ENCODE results near the gene ZC2HC1B.
"Not testable (repeated sequence)": the region's sequence is repeated elsewhere in the genome, so short reads cannot be mapped to it uniquely, and the experiment has no call there.

Gene ZC2HC1B

GRCh38 chr6:143900358-143900757 is 36.1 kb downstream of the ZC2HC1B start:
- H3K27me3 ChIP-seq (replicated peaks; ENCODE audit: control insufficient read depth, insufficient read depth, low read length): no peaks in the 10 kb centered on the region
- TF ChIP-seq, protein P1, sequence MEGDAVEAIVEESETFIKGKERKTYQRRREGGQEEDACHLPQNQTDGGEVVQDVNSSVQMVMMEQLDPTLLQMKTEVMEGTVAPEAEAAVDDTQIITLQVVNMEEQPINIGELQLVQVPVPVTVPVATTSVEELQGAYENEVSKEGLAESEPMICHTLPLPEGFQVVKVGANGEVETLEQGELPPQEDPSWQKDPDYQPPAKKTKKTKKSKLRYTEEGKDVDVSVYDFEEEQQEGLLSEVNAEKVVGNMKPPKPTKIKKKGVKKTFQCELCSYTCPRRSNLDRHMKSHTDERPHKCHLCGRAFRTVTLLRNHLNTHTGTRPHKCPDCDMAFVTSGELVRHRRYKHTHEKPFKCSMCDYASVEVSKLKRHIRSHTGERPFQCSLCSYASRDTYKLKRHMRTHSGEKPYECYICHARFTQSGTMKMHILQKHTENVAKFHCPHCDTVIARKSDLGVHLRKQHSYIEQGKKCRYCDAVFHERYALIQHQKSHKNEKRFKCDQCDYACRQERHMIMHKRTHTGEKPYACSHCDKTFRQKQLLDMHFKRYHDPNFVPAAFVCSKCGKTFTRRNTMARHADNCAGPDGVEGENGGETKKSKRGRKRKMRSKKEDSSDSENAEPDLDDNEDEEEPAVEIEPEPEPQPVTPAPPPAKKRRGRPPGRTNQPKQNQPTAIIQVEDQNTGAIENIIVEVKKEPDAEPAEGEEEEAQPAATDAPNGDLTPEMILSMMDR (IDR thresholded peaks at IDR 0.05; ENCODE audit: insufficient read depth, low read length, poor library complexity, severe bottlenecking): no peak
- H3K4me3 ChIP-seq (replicated peaks; ENCODE audit: low read depth, low read length): no peak overlapping the region
- DNase-seq (ENCODE audit: extremely low read depth, insufficient read length): no peak
- H3K36me3 ChIP-seq (ENCODE audit: control insufficient read depth, insufficient read depth, low read length): no peaks in the 10 kb centered on the region

- TF ChIP-seq, protein P1 (IDR thresholded peaks at IDR 0.05; ENCODE audit: insufficient read depth, low read length, poor library complexity, severe bottlenecking): peak; percentile 4
- Histone ChIP-seq H3K36me3 (ENCODE audit: control insufficient read depth, insufficient read depth, low read length) (no peaks in the 10 kb centered on the region), H3K4me3 (replicated peaks; ENCODE audit: low read depth, low read length) (peak overlapping the region; percentile 16; the same call in 1 of the 2 replicates), H3K27me3 (replicated peaks; ENCODE audit: control insufficient read depth, insufficient read depth, low read length) (no peaks in the 10 kb centered on the region)
- peak; percentile 58 for DNase-seq (ENCODE audit: extremely low read depth, insufficient read length)
Measured at GRCh38 chr6:143901885-143902750, 37.8 kb downstream of the ZC2HC1B start.

GRCh38 chr6:143902827-143903226 is 38.6 kb downstream of the ZC2HC1B start:
- Histone ChIP-seq H3K36me3 (ENCODE audit: control insufficient read depth, insufficient read depth, low read length) (no peaks in the 10 kb centered on the region), H3K27me3 (replicated peaks; ENCODE audit: control insufficient read depth, insufficient read depth, low read length) (no peaks in the 10 kb centered on the region), H3K4me3 (replicated peaks; ENCODE audit: low read depth, low read length) (no peak overlapping the region; the same call in 1 of the 2 replicates)
- no peak for DNase-seq (ENCODE audit: extremely low read depth, insufficient read length)
- TF ChIP-seq, protein P1 (IDR thresholded peaks at IDR 0.05; ENCODE audit: insufficient read depth, low read length, poor library complexity, severe bottlenecking): no peak

DNA sequence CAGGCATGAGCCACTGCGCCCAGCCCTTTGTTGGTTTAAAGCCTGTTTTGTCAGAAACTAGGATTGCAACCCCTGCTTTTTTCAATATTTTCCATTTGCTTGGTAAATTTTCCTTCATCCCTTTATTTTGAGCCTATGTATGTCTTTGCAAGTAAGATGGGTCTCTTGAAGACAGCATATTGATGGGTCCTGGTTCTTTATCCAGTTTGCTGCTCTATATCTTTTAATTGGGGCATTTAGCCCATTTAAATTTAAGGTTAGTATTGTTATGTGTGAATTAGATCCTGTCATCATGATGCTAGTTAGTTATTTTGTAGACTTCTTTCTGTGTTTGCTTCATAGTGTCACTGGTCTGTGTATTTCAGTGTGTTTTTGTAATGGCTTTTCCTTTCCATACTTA is 46.8 kb downstream of the ZC2HC1B start:
- TF ChIP-seq, protein P1 (IDR thresholded peaks at IDR 0.05; ENCODE audit: insufficient read depth, low read length, poor library complexity, severe bottlenecking): no peak
- Histone ChIP-seq H3K36me3 (ENCODE audit: control insufficient read depth, insufficient read depth, low read length) (no peaks in the 10 kb centered on the region), H3K4me3 (replicated peaks; ENCODE audit: low read depth, low read length) (no peak overlapping the region), H3K27me3 (replicated peaks; ENCODE audit: control insufficient read depth, insufficient read depth, low read length) (no peaks in the 10 kb centered on the region)
- DNase-seq (ENCODE audit: extremely low read depth, insufficient read length): no peak

DNA sequence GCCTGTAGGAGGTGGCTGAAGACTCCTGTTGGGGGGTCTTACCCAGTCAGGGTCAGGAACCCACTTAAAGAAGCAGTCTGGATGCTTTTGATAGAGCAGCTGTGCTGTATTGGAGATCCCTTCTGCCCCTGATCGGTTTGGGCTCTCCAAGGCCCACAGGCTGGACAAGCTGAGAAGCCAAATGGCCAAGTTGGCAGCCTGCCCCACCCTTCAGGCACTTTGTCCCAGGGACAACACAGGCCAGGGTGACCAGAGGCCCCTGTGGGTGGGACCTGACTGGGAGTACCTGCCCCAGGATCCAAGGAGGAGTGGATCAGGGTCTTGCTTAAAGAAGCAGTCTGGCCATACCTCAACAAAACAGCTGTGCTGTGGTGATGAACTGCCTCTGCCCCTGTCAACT is 48.4 kb downstream of the ZC2HC1B start:
- DNase-seq (ENCODE audit: extremely low read depth, insufficient read length): no peak
- H3K4me3 ChIP-seq (replicated peaks; ENCODE audit: low read depth, low read length): no peak overlapping the region
- no peaks in the 10 kb centered on the region for H3K36me3 ChIP-seq (ENCODE audit: control insufficient read depth, insufficient read depth, low read length)
- H3K27me3 ChIP-seq (replicated peaks; ENCODE audit: control insufficient read depth, insufficient read depth, low read length): no peaks in the 10 kb centered on the region
- TF ChIP-seq, protein P1 (IDR thresholded peaks at IDR 0.05; ENCODE audit: insufficient read depth, low read length, poor library complexity, severe bottlenecking): no peak

- H3K27me3 ChIP-seq (replicated peaks; ENCODE audit: control insufficient read depth, insufficient read depth, low read length); H3K36me3 ChIP-seq (ENCODE audit: control insufficient read depth, insufficient read depth, low read length): not testable (repeated sequence)
Measured at GRCh38 chr6:143917026-143917425, 52.8 kb downstream of the ZC2HC1B start.

More at GRCh38 chr6:143917026-143917425, 52.8 kb downstream of the ZC2HC1B start:
- not testable (repeated sequence) for DNase-seq (ENCODE audit: extremely low read depth, insufficient read length); H3K4me3 ChIP-seq (replicated peaks; ENCODE audit: low read depth, low read length)

All from GM06990 (cell line).